HepG2 (cell line): Measurements from ENCODE around the gene NOL4L. TPM values are rescaled to one million over a fixed set of nuclear protein-coding genes. Genes with fewer than 3 reads are reported as not detected.

ENCODE experiments used
- ATF7-NPFF ChIP-seq: sonication (generic); formaldehyde crosslinking; IDR thresholded peaks from 2 replicates; pipeline ENCODE4 v1.8.1; 2023; ENCODE audit warnings: mild to moderate bottlenecking, low read depth, missing genetic modification reagents, moderate library complexity
- BHLHE40 ChIP-seq: IDR thresholded peaks from 2 replicates; pipeline ENCODE4 v1.6.1; 2011; ENCODE audit warnings: low read length, improper control_type of control experiment
- EZH2 ChIP-seq: conservative IDR thresholded peaks from 2 replicates; pipeline ENCODE4 v1.6.1; 2012; ENCODE audit warnings: mild to moderate bottlenecking, low read depth, low read length, moderate library complexity
- HNRNPUL1 ChIP-seq: fragments of 200-400 bp; formaldehyde crosslinking; IDR thresholded peaks from 2 replicates; pipeline ENCODE4 v1.6.1; 2017; ENCODE audit warnings: low read depth, mild to moderate bottlenecking, low read length, moderate library complexity
- HOXA7 ChIP-seq: sonication (generic); formaldehyde crosslinking; IDR thresholded peaks from 2 replicates; pipeline ENCODE4 v1.8.1; 2022; ENCODE audit warnings: mild to moderate bottlenecking, missing genetic modification reagents, moderate library complexity
- LRRFIP1 ChIP-seq: sonication (generic); formaldehyde crosslinking; conservative IDR thresholded peaks from 2 replicates; pipeline ENCODE4 v1.4.0; 2020; ENCODE audit warnings: missing genetic modification reagents
- MATR3 ChIP-seq: sonication (generic); formaldehyde crosslinking; IDR thresholded peaks from 2 replicates; pipeline ENCODE4 v1.4.0; 2020; ENCODE audit warnings: missing genetic modification reagents
- RBM22 ChIP-seq: fragments of 200-400 bp; formaldehyde crosslinking; optimal IDR thresholded peaks from 2 replicates; pipeline ENCODE3; 2017; ENCODE audit warnings: mild to moderate bottlenecking, low read length, moderate library complexity
- REPIN1 ChIP-seq: sonication (generic); formaldehyde crosslinking; IDR thresholded peaks from 2 replicates; pipeline ENCODE4 v1.8.0; 2022; ENCODE audit warnings: missing genetic modification reagents, low read depth, mild to moderate bottlenecking, borderline replicate concordance
- SMAD9 ChIP-seq: sonication (generic); formaldehyde crosslinking; IDR thresholded peaks from 2 replicates; pipeline ENCODE4 v1.5.1; 2020; ENCODE audit warnings: mild to moderate bottlenecking, missing genetic modification reagents
- TAF1 ChIP-seq: sonication (generic); formaldehyde crosslinking; IDR thresholded peaks from 2 replicates; pipeline ENCODE4 v1.4.0; 2020; ENCODE audit warnings: missing genetic modification reagents
- TGIF2 ChIP-seq: IDR thresholded peaks from 2 replicates; pipeline ENCODE4 v1.6.1; 2016; ENCODE audit warnings: control low read depth, missing compliant biosample characterization
- TOPORS ChIP-seq: sonication (generic); formaldehyde crosslinking; IDR thresholded peaks from 2 replicates; pipeline ENCODE4 v1.8.0; 2023; ENCODE audit warnings: mild to moderate bottlenecking, missing genetic modification reagents
- ZNF17 ChIP-seq: sonication (generic); formaldehyde crosslinking; IDR thresholded peaks from 2 replicates; pipeline ENCODE4 v1.5.0; 2020; ENCODE audit warnings: mild to moderate bottlenecking, missing genetic modification reagents
- ZNF3 ChIP-seq: IDR thresholded peaks from 2 replicates; pipeline ENCODE4 v1.7.0; 2017; ENCODE audit warnings: inconsistent platforms
- ZNF784 ChIP-seq: sonication (generic); formaldehyde crosslinking; IDR thresholded peaks from 2 replicates; pipeline ENCODE4 v1.5.1; 2020; ENCODE audit warnings: missing genetic modification reagents, mild to moderate bottlenecking, borderline replicate concordance
- ZNF816 ChIP-seq: sonication (generic); formaldehyde crosslinking; IDR thresholded peaks from 2 replicates; pipeline ENCODE4 v1.8.0; 2022; ENCODE audit warnings: missing genetic modification reagents, mild to moderate bottlenecking, borderline replicate concordance
- polyA plus RNA-seq, 8 experiments: library from polyadenylated mRNA; depleted of rRNA in 3 of 8; stranded (reverse) in 7 of 8; unstranded in 1 of 8; fragments of >200 nt; fragmentation: Illumina TruSeq in 4 of 8; extraction: Trizol in 4 of 8; gene quantifications; 2 replicates each; pipeline versions ENCODE4 v1.2.1 to v1.2.3, GENCODE V29; 2011 to 2016; ENCODE audit warnings: low read depth in 4 of 8, missing spikeins in 1 of 8, mixed read lengths in 1 of 8; ENCODE audit not compliant: insufficient read depth in 1 of 8
- total RNA-seq, 5 experiments: library from RNA; depleted of rRNA; stranded (reverse); fragments of >200 nt; fragmentation: Illumina TruSeq; extraction: Trizol; gene quantifications; 2 replicates each; pipeline ENCODE4 v1.2.3, GENCODE V29; 2016; ENCODE audit warnings: low read depth in 1 of 5
- TF ChIP-seq, protein P1 (sequence below): sonication (generic); formaldehyde crosslinking; IDR thresholded peaks from 2 replicates; pipeline ENCODE4 v1.4.0; 2020; ENCODE audit warnings: missing genetic modification reagents, borderline replicate concordance
- TF ChIP-seq, protein P2 (sequence below): sonication (generic); formaldehyde crosslinking; IDR thresholded peaks from 2 replicates; pipeline ENCODE4 v1.4.0; 2020; ENCODE audit warnings: missing genetic modification reagents

Gene NOL4L
- total and polyA plus RNA-seq, 2 of the 13 experiments (the other 11 are each of a cell fraction or from before 2014, with no cell fraction given) = 16.6 to 35.4 TPM

GRCh38 chr20:32521780-32522525 is 63.2 kb downstream of the NOL4L start (continued):
- TF ChIP-seq, protein P1, sequence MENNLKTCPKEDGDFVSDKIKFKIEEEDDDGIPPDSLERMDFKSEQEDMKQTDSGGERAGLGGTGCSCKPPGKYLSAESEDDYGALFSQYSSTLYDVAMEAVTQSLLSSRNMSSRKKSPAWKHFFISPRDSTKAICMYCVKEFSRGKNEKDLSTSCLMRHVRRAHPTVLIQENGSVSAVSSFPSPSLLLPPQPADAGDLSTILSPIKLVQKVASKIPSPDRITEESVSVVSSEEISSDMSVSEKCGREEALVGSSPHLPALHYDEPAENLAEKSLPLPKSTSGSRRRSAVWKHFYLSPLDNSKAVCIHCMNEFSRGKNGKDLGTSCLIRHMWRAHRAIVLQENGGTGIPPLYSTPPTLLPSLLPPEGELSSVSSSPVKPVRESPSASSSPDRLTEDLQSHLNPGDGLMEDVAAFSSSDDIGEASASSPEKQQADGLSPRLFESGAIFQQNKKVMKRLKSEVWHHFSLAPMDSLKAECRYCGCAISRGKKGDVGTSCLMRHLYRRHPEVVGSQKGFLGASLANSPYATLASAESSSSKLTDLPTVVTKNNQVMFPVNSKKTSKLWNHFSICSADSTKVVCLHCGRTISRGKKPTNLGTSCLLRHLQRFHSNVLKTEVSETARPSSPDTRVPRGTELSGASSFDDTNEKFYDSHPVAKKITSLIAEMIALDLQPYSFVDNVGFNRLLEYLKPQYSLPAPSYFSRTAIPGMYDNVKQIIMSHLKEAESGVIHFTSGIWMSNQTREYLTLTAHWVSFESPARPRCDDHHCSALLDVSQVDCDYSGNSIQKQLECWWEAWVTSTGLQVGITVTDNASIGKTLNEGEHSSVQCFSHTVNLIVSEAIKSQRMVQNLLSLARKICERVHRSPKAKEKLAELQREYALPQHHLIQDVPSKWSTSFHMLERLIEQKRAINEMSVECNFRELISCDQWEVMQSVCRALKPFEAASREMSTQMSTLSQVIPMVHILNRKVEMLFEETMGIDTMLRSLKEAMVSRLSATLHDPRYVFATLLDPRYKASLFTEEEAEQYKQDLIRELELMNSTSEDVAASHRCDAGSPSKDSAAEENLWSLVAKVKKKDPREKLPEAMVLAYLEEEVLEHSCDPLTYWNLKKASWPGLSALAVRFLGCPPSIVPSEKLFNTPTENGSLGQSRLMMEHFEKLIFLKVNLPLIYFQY = 0 out of 2 replicates have a peak, but pooled peaks have one; percentile 25
- TF ChIP-seq TAF1 (CRISPR knock-in tag) = peak; percentile 26; the same call in 1 of the 2 replicates
- no peak for TF ChIP-seq ZNF17 (CRISPR knock-in tag)
- no peak for TF ChIP-seq RBM22
- TF ChIP-seq EZH2 = no peak
- TF ChIP-seq ATF7-NPFF (CRISPR knock-in tag) = peak; percentile 80
- TF ChIP-seq BHLHE40 = peak; percentile 27
- no peak for TF ChIP-seq TOPORS (CRISPR knock-in tag)
- peak; percentile 25 for TF ChIP-seq ZNF784 (CRISPR knock-in tag)
- no peak; the same call in 1 of the 2 replicates for TF ChIP-seq SMAD9 (CRISPR knock-in tag)
- TF ChIP-seq TGIF2 (CRISPR knock-in tag) = 0 out of 2 replicates have a peak, but pooled peaks have one; percentile 61
- no peak for TF ChIP-seq LRRFIP1 (CRISPR knock-in tag)
- TF ChIP-seq, protein P2, sequence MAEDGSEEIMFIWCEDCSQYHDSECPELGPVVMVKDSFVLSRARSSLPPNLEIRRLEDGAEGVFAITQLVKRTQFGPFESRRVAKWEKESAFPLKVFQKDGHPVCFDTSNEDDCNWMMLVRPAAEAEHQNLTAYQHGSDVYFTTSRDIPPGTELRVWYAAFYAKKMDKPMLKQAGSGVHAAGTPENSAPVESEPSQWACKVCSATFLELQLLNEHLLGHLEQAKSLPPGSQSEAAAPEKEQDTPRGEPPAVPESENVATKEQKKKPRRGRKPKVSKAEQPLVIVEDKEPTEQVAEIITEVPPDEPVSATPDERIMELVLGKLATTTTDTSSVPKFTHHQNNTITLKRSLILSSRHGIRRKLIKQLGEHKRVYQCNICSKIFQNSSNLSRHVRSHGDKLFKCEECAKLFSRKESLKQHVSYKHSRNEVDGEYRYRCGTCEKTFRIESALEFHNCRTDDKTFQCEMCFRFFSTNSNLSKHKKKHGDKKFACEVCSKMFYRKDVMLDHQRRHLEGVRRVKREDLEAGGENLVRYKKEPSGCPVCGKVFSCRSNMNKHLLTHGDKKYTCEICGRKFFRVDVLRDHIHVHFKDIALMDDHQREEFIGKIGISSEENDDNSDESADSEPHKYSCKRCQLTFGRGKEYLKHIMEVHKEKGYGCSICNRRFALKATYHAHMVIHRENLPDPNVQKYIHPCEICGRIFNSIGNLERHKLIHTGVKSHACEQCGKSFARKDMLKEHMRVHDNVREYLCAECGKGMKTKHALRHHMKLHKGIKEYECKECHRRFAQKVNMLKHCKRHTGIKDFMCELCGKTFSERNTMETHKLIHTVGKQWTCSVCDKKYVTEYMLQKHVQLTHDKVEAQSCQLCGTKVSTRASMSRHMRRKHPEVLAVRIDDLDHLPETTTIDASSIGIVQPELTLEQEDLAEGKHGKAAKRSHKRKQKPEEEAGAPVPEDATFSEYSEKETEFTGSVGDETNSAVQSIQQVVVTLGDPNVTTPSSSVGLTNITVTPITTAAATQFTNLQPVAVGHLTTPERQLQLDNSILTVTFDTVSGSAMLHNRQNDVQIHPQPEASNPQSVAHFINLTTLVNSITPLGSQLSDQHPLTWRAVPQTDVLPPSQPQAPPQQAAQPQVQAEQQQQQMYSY = no peak
- TF ChIP-seq ZNF816 (CRISPR knock-in tag) = no peak
- TF ChIP-seq HOXA7 = no peak
- no peak for TF ChIP-seq REPIN1
- TF ChIP-seq ZNF3 (CRISPR knock-in tag) = no peak
- no peak for TF ChIP-seq HNRNPUL1
- TF ChIP-seq MATR3 = no peak
